ENCODE data around the gene LY6G5C. TPM values are rescaled to one million over a fixed set of nuclear protein-coding genes. Genes with fewer than 3 reads are reported as not detected.

LY6G5C gene
- total and polyA plus RNA-seq, 9 of the 15 experiments (the other 6 are each of a cell fraction or from before 2014, with no cell fraction given), result 0.10 to 0.67 (median 0.46) TPM; not detected in 4

DNA sequence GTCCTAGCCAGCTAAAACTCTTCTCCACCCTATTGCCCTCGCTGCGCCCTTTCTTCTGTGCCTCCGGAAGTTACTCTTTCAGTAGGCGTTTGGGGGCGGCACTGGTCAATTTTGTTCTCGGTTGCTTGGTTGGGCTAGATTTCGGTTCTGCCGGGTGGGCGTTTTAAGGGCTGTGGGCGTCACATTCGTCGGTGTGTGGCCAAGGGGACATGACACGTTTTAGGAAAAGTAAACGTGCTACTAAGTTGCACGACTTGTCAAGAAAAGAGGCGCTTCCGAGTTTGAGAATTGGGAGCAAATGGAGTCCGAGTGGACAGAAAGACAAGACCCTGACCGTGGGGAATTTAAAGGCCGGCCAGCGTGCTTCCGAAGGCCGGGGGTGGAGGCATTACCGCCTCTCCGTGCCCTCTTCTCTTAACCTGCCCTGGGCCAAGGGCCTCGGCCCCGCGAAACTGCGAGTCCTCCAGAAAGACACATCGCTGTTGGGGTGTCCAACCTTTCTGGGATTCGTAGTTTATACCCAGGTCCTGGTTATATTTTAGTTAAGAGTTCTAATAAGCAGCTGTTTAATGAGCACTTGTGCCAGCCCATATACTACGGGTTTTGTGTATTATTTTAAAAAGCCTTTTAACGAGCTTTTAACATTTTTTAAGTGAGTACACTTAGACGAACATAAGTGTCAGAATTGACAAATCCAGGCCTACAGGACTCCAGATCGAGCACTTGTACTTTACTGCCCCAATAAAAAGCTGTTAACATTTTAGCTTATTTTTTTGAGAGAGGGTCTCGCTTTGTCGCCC is 27.7 kb downstream of the LY6G5C start (continued):
- TF ChIP-seq, protein P1, sequence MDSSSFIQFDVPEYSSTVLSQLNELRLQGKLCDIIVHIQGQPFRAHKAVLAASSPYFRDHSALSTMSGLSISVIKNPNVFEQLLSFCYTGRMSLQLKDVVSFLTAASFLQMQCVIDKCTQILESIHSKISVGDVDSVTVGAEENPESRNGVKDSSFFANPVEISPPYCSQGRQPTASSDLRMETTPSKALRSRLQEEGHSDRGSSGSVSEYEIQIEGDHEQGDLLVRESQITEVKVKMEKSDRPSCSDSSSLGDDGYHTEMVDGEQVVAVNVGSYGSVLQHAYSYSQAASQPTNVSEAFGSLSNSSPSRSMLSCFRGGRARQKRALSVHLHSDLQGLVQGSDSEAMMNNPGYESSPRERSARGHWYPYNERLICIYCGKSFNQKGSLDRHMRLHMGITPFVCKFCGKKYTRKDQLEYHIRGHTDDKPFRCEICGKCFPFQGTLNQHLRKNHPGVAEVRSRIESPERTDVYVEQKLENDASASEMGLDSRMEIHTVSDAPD (CRISPR knock-in tag; IDR thresholded peaks at IDR 0.05), result no peak
- no peak for TF ChIP-seq STAG1 (CRISPR knock-in tag; IDR thresholded peaks at IDR 0.05; ENCODE audit: borderline replicate concordance)
- 0 out of 2 replicates have a peak, but pooled peaks have one; percentile 3 for TF ChIP-seq CBFA2T3 (IDR thresholded peaks at IDR 0.05)
- peak; percentile 60; the same call in 1 of the 2 replicates for TF ChIP-seq PHB2 (IDR thresholded peaks at IDR 0.05; ENCODE audit: low read depth)
- TF ChIP-seq NFIX (CRISPR knock-in tag; IDR thresholded peaks at IDR 0.05; ENCODE audit: low read depth), result no peak
- peak in 1 of 2 experiments; percentile 52; a peak in 2 of 4 replicates for TF ChIP-seq RAD21 (CRISPR knock-in tag; conservative IDR thresholded peaks at IDR 0.05 in 1 of 2, IDR thresholded peaks at IDR 0.05 in 1 of 2)
- no peak for TF ChIP-seq ARHGAP35 (IDR thresholded peaks at IDR 0.05; ENCODE audit: partially characterized antibody)
- TF ChIP-seq, protein P2, sequence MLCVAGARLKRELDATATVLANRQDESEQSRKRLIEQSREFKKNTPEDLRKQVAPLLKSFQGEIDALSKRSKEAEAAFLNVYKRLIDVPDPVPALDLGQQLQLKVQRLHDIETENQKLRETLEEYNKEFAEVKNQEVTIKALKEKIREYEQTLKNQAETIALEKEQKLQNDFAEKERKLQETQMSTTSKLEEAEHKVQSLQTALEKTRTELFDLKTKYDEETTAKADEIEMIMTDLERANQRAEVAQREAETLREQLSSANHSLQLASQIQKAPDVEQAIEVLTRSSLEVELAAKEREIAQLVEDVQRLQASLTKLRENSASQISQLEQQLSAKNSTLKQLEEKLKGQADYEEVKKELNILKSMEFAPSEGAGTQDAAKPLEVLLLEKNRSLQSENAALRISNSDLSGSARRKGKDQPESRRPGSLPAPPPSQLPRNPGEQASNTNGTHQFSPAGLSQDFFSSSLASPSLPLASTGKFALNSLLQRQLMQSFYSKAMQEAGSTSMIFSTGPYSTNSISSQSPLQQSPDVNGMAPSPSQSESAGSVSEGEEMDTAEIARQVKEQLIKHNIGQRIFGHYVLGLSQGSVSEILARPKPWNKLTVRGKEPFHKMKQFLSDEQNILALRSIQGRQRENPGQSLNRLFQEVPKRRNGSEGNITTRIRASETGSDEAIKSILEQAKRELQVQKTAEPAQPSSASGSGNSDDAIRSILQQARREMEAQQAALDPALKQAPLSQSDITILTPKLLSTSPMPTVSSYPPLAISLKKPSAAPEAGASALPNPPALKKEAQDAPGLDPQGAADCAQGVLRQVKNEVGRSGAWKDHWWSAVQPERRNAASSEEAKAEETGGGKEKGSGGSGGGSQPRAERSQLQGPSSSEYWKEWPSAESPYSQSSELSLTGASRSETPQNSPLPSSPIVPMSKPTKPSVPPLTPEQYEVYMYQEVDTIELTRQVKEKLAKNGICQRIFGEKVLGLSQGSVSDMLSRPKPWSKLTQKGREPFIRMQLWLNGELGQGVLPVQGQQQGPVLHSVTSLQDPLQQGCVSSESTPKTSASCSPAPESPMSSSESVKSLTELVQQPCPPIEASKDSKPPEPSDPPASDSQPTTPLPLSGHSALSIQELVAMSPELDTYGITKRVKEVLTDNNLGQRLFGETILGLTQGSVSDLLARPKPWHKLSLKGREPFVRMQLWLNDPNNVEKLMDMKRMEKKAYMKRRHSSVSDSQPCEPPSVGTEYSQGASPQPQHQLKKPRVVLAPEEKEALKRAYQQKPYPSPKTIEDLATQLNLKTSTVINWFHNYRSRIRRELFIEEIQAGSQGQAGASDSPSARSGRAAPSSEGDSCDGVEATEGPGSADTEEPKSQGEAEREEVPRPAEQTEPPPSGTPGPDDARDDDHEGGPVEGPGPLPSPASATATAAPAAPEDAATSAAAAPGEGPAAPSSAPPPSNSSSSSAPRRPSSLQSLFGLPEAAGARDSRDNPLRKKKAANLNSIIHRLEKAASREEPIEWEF (CRISPR knock-in tag; IDR thresholded peaks at IDR 0.05), result peak; percentile 85
- TF ChIP-seq, protein P3, sequence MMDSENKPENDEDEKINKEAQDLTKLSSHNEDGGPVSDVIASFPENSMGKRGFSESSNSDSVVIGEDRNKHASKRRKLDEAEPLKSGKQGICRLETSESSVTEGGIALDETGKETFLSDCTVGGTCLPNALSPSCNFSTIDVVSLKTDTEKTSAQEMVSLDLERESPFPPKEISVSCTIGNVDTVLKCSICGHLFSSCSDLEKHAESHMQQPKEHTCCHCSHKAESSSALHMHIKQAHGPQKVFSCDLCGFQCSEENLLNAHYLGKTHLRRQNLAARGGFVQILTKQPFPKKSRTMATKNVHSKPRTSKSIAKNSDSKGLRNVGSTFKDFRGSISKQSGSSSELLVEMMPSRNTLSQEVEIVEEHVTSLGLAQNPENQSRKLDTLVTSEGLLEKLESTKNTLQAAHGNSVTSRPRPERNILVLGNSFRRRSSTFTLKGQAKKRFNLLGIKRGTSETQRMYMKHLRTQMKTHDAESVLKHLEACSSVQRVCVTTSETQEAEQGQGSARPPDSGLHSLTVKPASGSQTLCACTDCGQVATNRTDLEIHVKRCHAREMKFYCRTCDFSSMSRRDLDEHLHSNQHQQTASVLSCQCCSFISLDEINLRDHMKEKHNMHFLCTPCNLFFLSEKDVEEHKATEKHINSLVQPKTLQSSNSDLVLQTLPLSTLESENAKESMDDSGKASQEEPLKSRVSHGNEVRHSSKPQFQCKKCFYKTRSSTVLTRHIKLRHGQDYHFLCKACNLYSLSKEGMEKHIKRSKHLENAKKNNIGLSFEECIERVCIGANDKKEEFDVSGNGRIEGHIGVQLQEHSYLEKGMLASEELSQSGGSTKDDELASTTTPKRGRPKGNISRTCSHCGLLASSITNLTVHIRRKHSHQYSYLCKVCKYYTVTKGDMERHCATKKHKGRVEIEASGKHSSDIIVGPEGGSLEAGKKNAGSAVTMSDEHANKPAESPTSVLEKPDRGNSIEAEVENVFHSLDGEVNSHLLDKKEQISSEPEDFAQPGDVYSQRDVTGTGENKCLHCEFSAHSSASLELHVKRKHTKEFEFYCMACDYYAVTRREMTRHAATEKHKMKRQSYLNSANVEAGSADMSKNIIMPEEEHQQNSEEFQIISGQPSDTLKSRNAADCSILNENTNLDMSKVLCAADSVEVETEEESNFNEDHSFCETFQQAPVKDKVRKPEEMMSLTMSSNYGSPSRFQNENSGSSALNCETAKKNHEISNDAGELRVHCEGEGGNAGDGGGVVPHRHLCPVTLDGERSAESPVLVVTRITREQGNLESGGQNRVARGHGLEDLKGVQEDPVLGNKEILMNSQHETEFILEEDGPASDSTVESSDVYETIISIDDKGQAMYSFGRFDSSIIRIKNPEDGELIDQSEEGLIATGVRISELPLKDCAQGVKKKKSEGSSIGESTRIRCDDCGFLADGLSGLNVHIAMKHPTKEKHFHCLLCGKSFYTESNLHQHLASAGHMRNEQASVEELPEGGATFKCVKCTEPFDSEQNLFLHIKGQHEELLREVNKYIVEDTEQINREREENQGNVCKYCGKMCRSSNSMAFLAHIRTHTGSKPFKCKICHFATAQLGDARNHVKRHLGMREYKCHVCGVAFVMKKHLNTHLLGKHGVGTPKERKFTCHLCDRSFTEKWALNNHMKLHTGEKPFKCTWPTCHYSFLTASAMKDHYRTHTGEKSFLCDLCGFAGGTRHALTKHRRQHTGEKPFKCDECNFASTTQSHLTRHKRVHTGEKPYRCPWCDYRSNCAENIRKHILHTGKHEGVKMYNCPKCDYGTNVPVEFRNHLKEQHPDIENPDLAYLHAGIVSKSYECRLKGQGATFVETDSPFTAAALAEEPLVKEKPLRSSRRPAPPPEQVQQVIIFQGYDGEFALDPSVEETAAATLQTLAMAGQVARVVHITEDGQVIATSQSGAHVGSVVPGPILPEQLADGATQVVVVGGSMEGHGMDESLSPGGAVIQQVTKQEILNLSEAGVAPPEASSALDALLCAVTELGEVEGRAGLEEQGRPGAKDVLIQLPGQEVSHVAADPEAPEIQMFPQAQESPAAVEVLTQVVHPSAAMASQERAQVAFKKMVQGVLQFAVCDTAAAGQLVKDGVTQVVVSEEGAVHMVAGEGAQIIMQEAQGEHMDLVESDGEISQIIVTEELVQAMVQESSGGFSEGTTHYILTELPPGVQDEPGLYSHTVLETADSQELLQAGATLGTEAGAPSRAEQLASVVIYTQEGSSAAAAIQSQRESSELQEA (IDR thresholded peaks at IDR 0.05; ENCODE audit: low read depth), result no peak
- TF ChIP-seq EWSR1 (IDR thresholded peaks at IDR 0.05; ENCODE audit: borderline replicate concordance, low read depth, partially characterized antibody), result no peak
- no peak; the same call in none of the 2 replicates for TF ChIP-seq MEF2D (tag; conservative IDR thresholded peaks at IDR 0.05; ENCODE audit: low read depth)
